ENCODE results near the gene ZNF652. TPM values are rescaled to one million over a fixed set of nuclear protein-coding genes. Genes with fewer than 3 reads are reported as not detected.

Gene ZNF652
- total RNA-seq, 2 donors from 2014 or later = 42.6 to 60.0 TPM

- no peak overlapping the region for H3K27ac ChIP-seq (ENCODE audit: low read depth, low read length)
- no peaks in the 10 kb centered on the region for H3K27me3 ChIP-seq (ENCODE audit: control insufficient read depth, insufficient read depth, low read length, poor library complexity, severe bottlenecking)
- H3K9me3 Mint-ChIP-seq = peaks cover 4% of the 10 kb centered on the region
- no peak for TF ChIP-seq CTCF (conservative IDR thresholded peaks at IDR 0.05)
- H3K9me3 ChIP-seq (ENCODE audit: control insufficient read depth, low read length) = peaks cover 6% of the 10 kb centered on the region
- no peaks in the 10 kb centered on the region for H3K27me3 Mint-ChIP-seq (ENCODE audit: insufficient read depth)
- no peaks in the 10 kb centered on the region for H3K4me1 Mint-ChIP-seq
- H3K36me3 ChIP-seq (ENCODE audit: control insufficient read depth, insufficient read depth, low read length) = peaks cover 6% of the 10 kb centered on the region
- DNase-seq = no peak
- no peak overlapping the region for H3K27ac Mint-ChIP-seq
- H3K9ac ChIP-seq (ENCODE audit: extremely low read depth, low read length, poor library complexity, severe bottlenecking) = no peak overlapping the region
- no peak overlapping the region for H3K4me3 ChIP-seq (ENCODE audit: low read length)
- no peaks in the 10 kb centered on the region for H3K4me1 ChIP-seq (ENCODE audit: control insufficient read depth, insufficient read depth, low read length)
- H3K4me3 Mint-ChIP-seq = no peak overlapping the region
- H3K36me3 Mint-ChIP-seq (ENCODE audit: low read depth) = peaks cover 12% of the 10 kb centered on the region
These were observed 12.5 kb downstream of the ZNF652 start for GRCh38 chr17:49349541-49349940.

- no peaks in the 10 kb centered on the region for H3K9me3 Mint-ChIP-seq
- H3K9me3 ChIP-seq (ENCODE audit: control insufficient read depth, low read length) = no peaks in the 10 kb centered on the region
- H3K4me1 ChIP-seq (ENCODE audit: control insufficient read depth, insufficient read depth, low read length) = no peaks in the 10 kb centered on the region
- DNase-seq = no peak
- H3K4me1 Mint-ChIP-seq = no peaks in the 10 kb centered on the region
- no peak overlapping the region for H3K4me3 ChIP-seq (ENCODE audit: low read length)
- H3K36me3 ChIP-seq (ENCODE audit: control insufficient read depth, insufficient read depth, low read length) = no peaks in the 10 kb centered on the region
- peaks cover 7% of the 10 kb centered on the region for H3K36me3 Mint-ChIP-seq (ENCODE audit: low read depth)
- no peak overlapping the region for H3K4me3 Mint-ChIP-seq
- WGBS, 2 experiments (ENCODE audit: insufficient coverage in 1 of 2, insufficient read length in 1 of 2) = 89% methylated on average over 5 of the region's 5 CpGs; no CpG with 5 or more reads in 1 of the 2 experiments
- no peaks in the 10 kb centered on the region for H3K27me3 Mint-ChIP-seq (ENCODE audit: insufficient read depth)
- no peak for TF ChIP-seq CTCF (conservative IDR thresholded peaks at IDR 0.05)
- H3K9ac ChIP-seq (ENCODE audit: extremely low read depth, low read length, poor library complexity, severe bottlenecking) = no peak overlapping the region
- H3K27me3 ChIP-seq (ENCODE audit: control insufficient read depth, insufficient read depth, low read length, poor library complexity, severe bottlenecking) = no peaks in the 10 kb centered on the region
- no peak overlapping the region for H3K27ac Mint-ChIP-seq
- H3K27ac ChIP-seq (ENCODE audit: low read depth, low read length) = no peak overlapping the region
These were observed 17.1 kb downstream of the ZNF652 start for GRCh38 chr17:49344914-49345313.

DNA sequence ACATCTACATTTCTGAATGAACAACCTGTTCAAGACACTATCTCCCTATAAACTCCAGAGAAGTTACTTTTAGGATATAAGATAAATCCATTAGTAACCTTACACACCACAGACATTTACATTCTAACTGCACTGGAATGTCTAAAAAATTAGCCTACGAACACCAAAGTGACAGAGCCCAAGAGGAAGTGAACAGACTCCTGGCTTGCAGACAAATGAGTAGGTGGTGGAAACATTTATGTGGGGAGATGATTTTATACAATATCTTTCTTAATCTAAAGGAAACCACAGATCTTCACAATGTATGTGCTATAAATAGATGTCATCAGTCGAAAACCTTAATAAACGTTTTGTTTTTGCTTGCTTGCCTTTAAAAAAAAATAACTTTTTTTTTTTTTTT lies 18.8 kb downstream of the ZNF652 start:
- Histone ChIP-seq H3K9me3 (ENCODE audit: control insufficient read depth, low read length) (no peaks in the 10 kb centered on the region), H3K4me3 (ENCODE audit: low read length) (no peak overlapping the region), H3K27ac (ENCODE audit: low read depth, low read length) (no peak overlapping the region), H3K4me1 (ENCODE audit: control insufficient read depth, insufficient read depth, low read length) (no peaks in the 10 kb centered on the region), H3K36me3 (ENCODE audit: control insufficient read depth, insufficient read depth, low read length) (no peaks in the 10 kb centered on the region), H3K27me3 (ENCODE audit: control insufficient read depth, insufficient read depth, low read length, poor library complexity, severe bottlenecking) (no peaks in the 10 kb centered on the region), H3K9ac (ENCODE audit: extremely low read depth, low read length, poor library complexity, severe bottlenecking) (no peak overlapping the region)
- no peak for TF ChIP-seq CTCF (conservative IDR thresholded peaks at IDR 0.05)
- H3K36me3 Mint-ChIP-seq (ENCODE audit: low read depth) = peaks cover 4% of the 10 kb centered on the region
- 82% methylated on average over 3 of the region's 3 CpGs; no CpG with 5 or more reads in 1 of the 2 experiments for WGBS, 2 experiments (ENCODE audit: insufficient coverage in 1 of 2, insufficient read length in 1 of 2)
- H3K27me3 Mint-ChIP-seq (ENCODE audit: insufficient read depth) = no peaks in the 10 kb centered on the region
- no peak overlapping the region for H3K27ac Mint-ChIP-seq
- no peak for DNase-seq
- H3K4me3 Mint-ChIP-seq = no peak overlapping the region
- H3K9me3 Mint-ChIP-seq = no peaks in the 10 kb centered on the region
- H3K4me1 Mint-ChIP-seq = peaks cover 10% of the 10 kb centered on the region
